Measurements from ENCODE around the gene PAQR9. TPM values are rescaled to one million over a fixed set of nuclear protein-coding genes. Genes with fewer than 3 reads are reported as not detected.

The PAQR9 gene, protein sequence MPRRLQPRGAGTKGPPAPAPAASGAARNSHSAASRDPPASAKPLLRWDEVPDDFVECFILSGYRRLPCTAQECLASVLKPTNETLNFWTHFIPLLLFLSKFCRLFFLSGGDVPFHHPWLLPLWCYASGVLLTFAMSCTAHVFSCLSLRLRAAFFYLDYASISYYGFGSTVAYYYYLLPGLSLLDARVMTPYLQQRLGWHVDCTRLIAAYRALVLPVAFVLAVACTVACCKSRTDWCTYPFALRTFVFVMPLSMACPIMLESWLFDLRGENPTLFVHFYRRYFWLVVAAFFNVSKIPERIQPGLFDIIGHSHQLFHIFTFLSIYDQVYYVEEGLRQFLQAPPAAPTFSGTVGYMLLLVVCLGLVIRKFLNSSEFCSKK
- total RNA-seq: not detected

- TF ChIP-seq, protein P1, sequence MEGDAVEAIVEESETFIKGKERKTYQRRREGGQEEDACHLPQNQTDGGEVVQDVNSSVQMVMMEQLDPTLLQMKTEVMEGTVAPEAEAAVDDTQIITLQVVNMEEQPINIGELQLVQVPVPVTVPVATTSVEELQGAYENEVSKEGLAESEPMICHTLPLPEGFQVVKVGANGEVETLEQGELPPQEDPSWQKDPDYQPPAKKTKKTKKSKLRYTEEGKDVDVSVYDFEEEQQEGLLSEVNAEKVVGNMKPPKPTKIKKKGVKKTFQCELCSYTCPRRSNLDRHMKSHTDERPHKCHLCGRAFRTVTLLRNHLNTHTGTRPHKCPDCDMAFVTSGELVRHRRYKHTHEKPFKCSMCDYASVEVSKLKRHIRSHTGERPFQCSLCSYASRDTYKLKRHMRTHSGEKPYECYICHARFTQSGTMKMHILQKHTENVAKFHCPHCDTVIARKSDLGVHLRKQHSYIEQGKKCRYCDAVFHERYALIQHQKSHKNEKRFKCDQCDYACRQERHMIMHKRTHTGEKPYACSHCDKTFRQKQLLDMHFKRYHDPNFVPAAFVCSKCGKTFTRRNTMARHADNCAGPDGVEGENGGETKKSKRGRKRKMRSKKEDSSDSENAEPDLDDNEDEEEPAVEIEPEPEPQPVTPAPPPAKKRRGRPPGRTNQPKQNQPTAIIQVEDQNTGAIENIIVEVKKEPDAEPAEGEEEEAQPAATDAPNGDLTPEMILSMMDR (IDR thresholded peaks at IDR 0.05; ENCODE audit: low read depth): no peak
Measured at GRCh38 chr3:142963516-142964448, at the start of gene PAQR9. Gene PAQR9 (minus strand): TSS chr3:142963674. CDS start chr3:142963336, 338 bp downstream.

GRCh38 chr3:143011705-143012104 lies 48.2 kb upstream of the PAQR9 start:
- TF ChIP-seq, protein P1 (IDR thresholded peaks at IDR 0.05; ENCODE audit: low read depth): no peak

GRCh38 chr3:143010024-143010423 lies 46.5 kb upstream of the PAQR9 start:
- TF ChIP-seq, protein P1 (IDR thresholded peaks at IDR 0.05; ENCODE audit: low read depth): no peak

- TF ChIP-seq, protein P1 (IDR thresholded peaks at IDR 0.05; ENCODE audit: low read depth): no peak
Measured at GRCh38 chr3:143004823-143005222, 41.3 kb upstream of the PAQR9 start.

DNA sequence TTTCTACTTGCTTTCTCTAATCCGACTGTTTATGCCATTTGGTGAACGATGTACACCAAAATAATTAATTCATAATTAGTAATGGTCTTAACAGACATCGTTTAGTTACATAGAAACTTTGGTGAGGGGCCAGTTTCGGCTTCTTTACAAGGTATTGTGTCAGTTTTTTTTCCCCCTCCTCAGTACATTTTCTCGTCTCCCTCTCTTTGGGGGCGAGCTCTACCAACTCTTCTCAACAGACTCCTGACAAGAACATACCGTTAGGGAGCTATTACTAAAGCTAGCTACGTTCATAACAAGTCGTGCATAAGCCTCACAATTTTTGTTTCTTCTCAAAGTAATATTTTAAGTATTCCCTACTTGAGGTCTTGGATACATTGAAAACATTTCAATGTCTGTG lies 39.3 kb upstream of the PAQR9 start:
- TF ChIP-seq, protein P1 (IDR thresholded peaks at IDR 0.05; ENCODE audit: low read depth): no peak

GRCh38 chr3:143002083-143002712 lies 38.7 kb upstream of the PAQR9 start:
- TF ChIP-seq, protein P1 (IDR thresholded peaks at IDR 0.05; ENCODE audit: low read depth): no peak

Data from subcutaneous adipose tissue (tissue), 4 donors.